ENCODE results near the gene EYA3.

The EYA3 gene

GRCh38 chr1:28070725-28071593, 17.5 kb downstream of the EYA3 start:
- DNase-seq: no peak

GRCh38 chr1:28067523-28068090, 20.8 kb downstream of the EYA3 start:
- DNase-seq: no peak

- DNase-seq: no peak
These were observed 21.8 kb downstream of the EYA3 start for GRCh38 chr1:28066393-28067154.

GRCh38 chr1:28064064-28064463, 24.3 kb downstream of the EYA3 start:
- no peak for DNase-seq

- DNase-seq: peak; percentile 49
These were observed 25.6 kb downstream of the EYA3 start for GRCh38 chr1:28062806-28063205.

GRCh38 chr1:28058971-28059878, 29.2 kb downstream of the EYA3 start:
- no peak for DNase-seq

- DNase-seq: no peak
These were observed 30.2 kb downstream of the EYA3 start for GRCh38 chr1:28058168-28058567.

GRCh38 chr1:28056129-28056925, 32.1 kb downstream of the EYA3 start:
- DNase-seq: peak; percentile 56

- no peak for DNase-seq
These were observed 37.6 kb downstream of the EYA3 start for GRCh38 chr1:28050776-28051175.

GRCh38 chr1:28046716-28047115, 41.7 kb downstream of the EYA3 start:
- no peak for DNase-seq

- no peak for DNase-seq
These were observed 42.6 kb downstream of the EYA3 start for GRCh38 chr1:28045777-28046176.

- no peak for DNase-seq
These were observed 44.0 kb downstream of the EYA3 start for GRCh38 chr1:28044399-28044798.

- DNase-seq: no peak
These were observed 49.1 kb downstream of the EYA3 start for GRCh38 chr1:28039341-28039740.

- DNase-seq: no peak
These were observed 50.5 kb downstream of the EYA3 start for GRCh38 chr1:28037946-28038345.

GRCh38 chr1:28037206-28037605, 51.2 kb downstream of the EYA3 start:
- DNase-seq: no peak

GRCh38 chr1:28036431-28036830, 52.0 kb downstream of the EYA3 start:
- DNase-seq: no peak

- no peak for DNase-seq
These were observed 53.0 kb downstream of the EYA3 start for GRCh38 chr1:28035420-28035819.

- no peak for DNase-seq
These were observed 56.1 kb downstream of the EYA3 start for GRCh38 chr1:28032281-28032680.

GRCh38 chr1:28031173-28031572, 57.2 kb downstream of the EYA3 start:
- no peak for DNase-seq

GRCh38 chr1:28028873-28029654, 59.3 kb downstream of the EYA3 start:
- DNase-seq: no peak

GRCh38 chr1:28027660-28028059, 60.8 kb downstream of the EYA3 start:
- no peak for DNase-seq

Data from CD4-positive, alpha-beta T cell treated with Interleukin-6 for 4 hours (primary cell).